ENCODE measurements around the gene SLMAP. TPM values are rescaled to one million over a fixed set of nuclear protein-coding genes. Genes with fewer than 3 reads are reported as not detected.

Gene SLMAP
- total RNA-seq, result 53.2 TPM

DNA sequence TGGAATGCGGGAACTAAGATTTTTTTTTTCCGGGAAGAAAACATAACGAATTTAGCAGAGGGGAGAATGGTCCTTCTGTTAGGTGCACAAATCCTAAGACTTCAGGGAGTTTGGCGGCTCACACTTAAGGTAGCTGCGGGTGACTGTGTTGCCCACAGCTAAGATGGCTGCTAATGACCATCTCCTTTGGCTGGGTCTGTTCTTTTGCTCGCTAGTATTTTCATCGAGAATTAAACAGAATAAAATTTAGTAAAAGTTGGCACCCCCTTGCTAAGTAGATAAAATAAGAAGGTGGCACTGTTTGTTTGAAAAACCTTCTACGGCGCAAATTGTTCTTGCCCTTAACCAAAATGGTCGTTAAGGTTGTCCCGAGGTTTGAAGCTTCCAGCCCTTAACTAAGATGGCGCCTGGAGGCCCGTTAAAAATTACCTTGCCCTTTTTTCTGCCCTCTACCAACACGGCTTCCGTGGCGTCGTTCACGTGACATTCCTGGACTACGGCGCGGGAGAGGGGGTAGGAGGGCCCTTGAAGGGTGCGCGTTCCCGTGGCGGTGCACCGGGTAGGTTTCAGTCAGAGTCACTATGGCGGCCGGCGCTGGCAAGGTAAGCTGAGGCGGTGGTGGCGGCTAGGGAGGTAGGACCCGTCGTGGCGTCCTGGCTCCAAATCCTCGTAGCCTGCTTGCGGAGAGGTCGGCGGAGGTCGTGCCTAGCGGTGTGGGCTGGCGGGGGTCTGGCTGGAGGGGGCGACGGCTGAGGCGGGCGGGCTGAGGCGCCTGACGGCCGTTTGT is at the start of gene SLMAP:
SLMAP (plus strand) TSS at position 569 of the 787 bp plus-strand sequence. CDS start 1,343 bp downstream, outside the sequence.
- no peaks in the 10 kb centered on the region for H3K27me3 ChIP-seq (ENCODE audit: control insufficient read depth in 3 of 3, insufficient read depth in 3 of 3, low read length in 3 of 3)
- peak within 1 kb of the TSS; percentile 92 to 98 (median 94) for H3K4me3 ChIP-seq (ENCODE audit: low read length in 3 of 3)
- H3K27ac ChIP-seq (ENCODE audit: low read depth, low read length), result peak within 1 kb of the TSS; percentile 97
- peaks cover 11 to 29% (median 21%) of the 10 kb centered on the region in 3 donors for H3K4me1 ChIP-seq (ENCODE audit: control insufficient read depth in 3 of 3, insufficient read depth in 3 of 3, low read length in 3 of 3)
- H3K9me3 ChIP-seq (ENCODE audit: control insufficient read depth in 3 of 3, low read length in 3 of 3), result no peaks in the 10 kb centered on the region
- peak within 1 kb of the TSS; percentile 94 to 96 (median 95) for H3K9ac ChIP-seq (ENCODE audit: low read depth in 1 of 3, low read length in 3 of 3)
- H3K36me3 ChIP-seq (ENCODE audit: control insufficient read depth in 3 of 3, insufficient read depth in 3 of 3, low read length in 3 of 3), result peaks cover 0 to 8% (median 2%) of the 10 kb centered on the region in 3 donors

GRCh38 chr3:57706462-57706861 is 49.6 kb upstream of the SLMAP start:
- Histone ChIP-seq H3K27me3 (ENCODE audit: control insufficient read depth in 3 of 3, insufficient read depth in 3 of 3, low read length in 3 of 3) (no peaks in the 10 kb centered on the region), H3K27ac (ENCODE audit: low read depth, low read length) (no peak overlapping the region), H3K9me3 (ENCODE audit: control insufficient read depth in 3 of 3, low read length in 3 of 3) (no peaks in the 10 kb centered on the region), H3K4me1 (ENCODE audit: control insufficient read depth in 3 of 3, insufficient read depth in 3 of 3, low read length in 3 of 3) (peaks cover 0 to 3% (median 0%) of the 10 kb centered on the region in 3 donors), H3K9ac (ENCODE audit: low read depth in 1 of 3, low read length in 3 of 3) (no peak overlapping the region), H3K4me3 (ENCODE audit: low read length in 3 of 3) (no peak overlapping the region), H3K36me3 (ENCODE audit: control insufficient read depth in 3 of 3, insufficient read depth in 3 of 3, low read length in 3 of 3) (no peaks in the 10 kb centered on the region)

DNA sequence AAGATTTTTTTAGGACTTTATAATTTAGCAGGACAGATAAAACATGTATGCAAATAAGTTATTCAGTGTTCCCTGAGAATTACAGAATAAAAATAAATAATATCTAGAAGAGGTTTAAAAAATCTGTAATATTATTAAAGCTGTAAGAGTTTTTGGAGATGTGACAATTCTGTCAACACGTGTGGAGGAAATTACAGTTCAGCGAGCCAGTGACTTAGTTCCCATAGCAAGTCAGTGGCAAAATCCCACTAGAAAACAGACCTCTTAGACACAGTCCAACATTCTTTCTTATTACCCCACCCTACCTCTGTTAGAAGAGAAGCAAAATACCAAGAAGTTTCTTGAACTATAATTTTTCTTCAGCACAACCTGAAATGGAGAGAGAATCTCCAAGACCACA is 47.1 kb upstream of the SLMAP start:
- Histone ChIP-seq H3K9ac (ENCODE audit: low read depth in 1 of 3, low read length in 3 of 3) (peak overlapping the region in 1 of 3 donors; percentile 20), H3K27me3 (ENCODE audit: control insufficient read depth in 3 of 3, insufficient read depth in 3 of 3, low read length in 3 of 3) (no peaks in the 10 kb centered on the region), H3K27ac (ENCODE audit: low read depth, low read length) (no peak overlapping the region), H3K36me3 (ENCODE audit: control insufficient read depth in 3 of 3, insufficient read depth in 3 of 3, low read length in 3 of 3) (no peaks in the 10 kb centered on the region), H3K4me3 (ENCODE audit: low read length in 3 of 3) (no peak overlapping the region), H3K9me3 (ENCODE audit: control insufficient read depth in 3 of 3, low read length in 3 of 3) (no peaks in the 10 kb centered on the region), H3K4me1 (ENCODE audit: control insufficient read depth in 3 of 3, insufficient read depth in 3 of 3, low read length in 3 of 3) (peaks cover 0 to 3% (median 0%) of the 10 kb centered on the region in 3 donors)

DNA sequence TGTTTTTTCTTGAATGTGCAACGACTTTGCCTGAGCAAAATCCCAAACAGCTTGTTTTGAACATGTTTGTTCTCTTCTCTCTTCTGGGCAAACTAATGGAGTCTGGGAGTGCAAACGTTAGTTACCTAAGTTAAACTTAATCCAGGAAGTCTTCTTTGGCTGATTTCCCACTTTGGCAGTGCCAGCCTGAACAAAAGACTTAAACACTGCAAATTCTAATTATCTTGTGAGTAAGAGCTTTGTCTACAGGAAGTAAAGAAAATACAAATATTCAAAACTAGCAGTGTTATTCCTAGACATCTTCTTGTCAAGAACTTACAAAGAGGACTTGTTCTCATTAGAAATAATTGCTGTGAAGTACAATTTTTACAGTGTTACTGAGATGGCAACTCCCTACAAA is 46.5 kb upstream of the SLMAP start:
- no peak overlapping the region for H3K27ac ChIP-seq (ENCODE audit: low read depth, low read length)
- H3K36me3 ChIP-seq (ENCODE audit: control insufficient read depth in 3 of 3, insufficient read depth in 3 of 3, low read length in 3 of 3), result no peaks in the 10 kb centered on the region
- peak overlapping the region in 1 of 3 donors; percentile 20 for H3K9ac ChIP-seq (ENCODE audit: low read depth in 1 of 3, low read length in 3 of 3)
- H3K27me3 ChIP-seq (ENCODE audit: control insufficient read depth in 3 of 3, insufficient read depth in 3 of 3, low read length in 3 of 3), result no peaks in the 10 kb centered on the region
- no peaks in the 10 kb centered on the region for H3K9me3 ChIP-seq (ENCODE audit: control insufficient read depth in 3 of 3, low read length in 3 of 3)
- H3K4me3 ChIP-seq (ENCODE audit: low read length in 3 of 3), result no peak overlapping the region
- H3K4me1 ChIP-seq (ENCODE audit: control insufficient read depth in 3 of 3, insufficient read depth in 3 of 3, low read length in 3 of 3), result peaks cover 0 to 3% (median 0%) of the 10 kb centered on the region in 3 donors

- no peaks in the 10 kb centered on the region for H3K27me3 ChIP-seq (ENCODE audit: control insufficient read depth in 3 of 3, insufficient read depth in 3 of 3, low read length in 3 of 3)
- H3K9me3 ChIP-seq (ENCODE audit: control insufficient read depth in 3 of 3, low read length in 3 of 3), result no peaks in the 10 kb centered on the region
- no peak overlapping the region for H3K9ac ChIP-seq (ENCODE audit: low read depth in 1 of 3, low read length in 3 of 3)
- no peak overlapping the region for H3K27ac ChIP-seq (ENCODE audit: low read depth, low read length)
- no peak overlapping the region for H3K4me3 ChIP-seq (ENCODE audit: low read length in 3 of 3)
- no peaks in the 10 kb centered on the region for H3K4me1 ChIP-seq (ENCODE audit: control insufficient read depth in 3 of 3, insufficient read depth in 3 of 3, low read length in 3 of 3)
- no peaks in the 10 kb centered on the region for H3K36me3 ChIP-seq (ENCODE audit: control insufficient read depth in 3 of 3, insufficient read depth in 3 of 3, low read length in 3 of 3)
These were observed 40.4 kb upstream of the SLMAP start for GRCh38 chr3:57715686-57716085.

DNA sequence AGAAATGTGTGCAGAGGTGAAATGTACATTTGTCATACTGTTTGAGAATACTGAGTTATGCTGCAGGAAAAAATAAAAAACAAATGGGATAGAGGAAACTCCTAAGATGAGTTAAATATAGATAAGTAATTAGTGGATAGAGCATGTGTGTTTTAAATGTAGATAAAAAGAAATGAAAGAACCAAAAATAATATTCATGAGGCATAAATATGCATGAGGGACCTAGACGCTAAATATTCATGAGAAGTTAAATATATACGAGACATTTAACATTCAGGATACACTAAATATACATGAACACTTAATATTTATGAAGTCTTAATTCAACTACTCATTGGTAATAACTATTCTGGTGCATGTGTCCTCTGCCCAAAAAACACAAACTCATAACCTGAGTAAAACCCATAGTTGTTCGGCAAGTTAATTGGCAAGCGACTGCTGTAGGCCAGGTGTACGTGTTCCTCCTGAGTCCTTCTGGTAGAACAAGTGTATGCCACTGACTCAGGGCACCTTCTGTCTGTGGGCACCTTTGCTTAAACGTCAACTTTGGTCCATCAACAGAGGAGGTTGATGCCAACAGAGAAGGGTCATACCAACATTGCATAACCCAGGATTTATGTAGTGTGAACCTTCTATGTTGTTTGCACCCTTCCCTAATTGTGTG is 38.8 kb upstream of the SLMAP start:
- Histone ChIP-seq H3K4me1 (ENCODE audit: control insufficient read depth in 3 of 3, insufficient read depth in 3 of 3, low read length in 3 of 3) (no peaks in the 10 kb centered on the region), H3K9me3 (ENCODE audit: control insufficient read depth in 3 of 3, low read length in 3 of 3) (no peaks in the 10 kb centered on the region), H3K36me3 (ENCODE audit: control insufficient read depth in 3 of 3, insufficient read depth in 3 of 3, low read length in 3 of 3) (no peaks in the 10 kb centered on the region), H3K27ac (ENCODE audit: low read depth, low read length) (no peak overlapping the region), H3K4me3 (ENCODE audit: low read length in 3 of 3) (no peak overlapping the region), H3K27me3 (ENCODE audit: control insufficient read depth in 3 of 3, insufficient read depth in 3 of 3, low read length in 3 of 3) (no peaks in the 10 kb centered on the region), H3K9ac (ENCODE audit: low read depth in 1 of 3, low read length in 3 of 3) (no peak overlapping the region)

- no peaks in the 10 kb centered on the region for H3K36me3 ChIP-seq (ENCODE audit: control insufficient read depth in 3 of 3, insufficient read depth in 3 of 3, low read length in 3 of 3)
- H3K27me3 ChIP-seq (ENCODE audit: control insufficient read depth in 3 of 3, insufficient read depth in 3 of 3, low read length in 3 of 3), result no peaks in the 10 kb centered on the region
- no peaks in the 10 kb centered on the region for H3K9me3 ChIP-seq (ENCODE audit: control insufficient read depth in 3 of 3, low read length in 3 of 3)
- H3K9ac ChIP-seq (ENCODE audit: low read depth in 1 of 3, low read length in 3 of 3), result no peak overlapping the region
- no peaks in the 10 kb centered on the region for H3K4me1 ChIP-seq (ENCODE audit: control insufficient read depth in 3 of 3, insufficient read depth in 3 of 3, low read length in 3 of 3)
- no peak overlapping the region for H3K4me3 ChIP-seq (ENCODE audit: low read length in 3 of 3)
- H3K27ac ChIP-seq (ENCODE audit: low read depth, low read length), result no peak overlapping the region
These were observed 38.0 kb upstream of the SLMAP start for GRCh38 chr3:57718118-57718517.

DNA sequence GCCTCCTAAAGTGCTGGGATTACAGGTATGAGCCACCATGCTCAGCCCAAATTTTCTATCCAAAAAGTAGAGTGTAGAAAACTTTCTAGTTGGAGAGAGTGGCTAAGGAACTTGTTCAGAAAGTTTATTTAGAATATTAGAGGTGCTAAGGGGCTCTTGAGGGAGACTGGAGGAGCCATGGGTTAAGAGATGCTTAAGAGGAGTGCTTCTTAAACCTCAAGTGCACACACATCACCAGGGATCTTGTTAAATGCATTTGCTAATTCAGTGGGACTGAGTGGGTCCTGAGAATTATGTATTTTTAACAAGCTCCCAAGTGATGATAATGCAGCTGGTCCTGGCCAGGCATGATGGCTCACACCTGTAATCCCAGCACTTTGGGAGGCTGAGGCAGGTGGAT is 29.7 kb upstream of the SLMAP start:
- no peak overlapping the region for H3K4me3 ChIP-seq (ENCODE audit: low read length in 3 of 3)
- H3K27ac ChIP-seq (ENCODE audit: low read depth, low read length), result no peak overlapping the region
- H3K27me3 ChIP-seq (ENCODE audit: control insufficient read depth in 3 of 3, insufficient read depth in 3 of 3, low read length in 3 of 3), result no peaks in the 10 kb centered on the region
- H3K4me1 ChIP-seq (ENCODE audit: control insufficient read depth in 3 of 3, insufficient read depth in 3 of 3, low read length in 3 of 3), result no peaks in the 10 kb centered on the region
- H3K9ac ChIP-seq (ENCODE audit: low read depth in 1 of 3, low read length in 3 of 3), result no peak overlapping the region
- H3K36me3 ChIP-seq (ENCODE audit: control insufficient read depth in 3 of 3, insufficient read depth in 3 of 3, low read length in 3 of 3), result no peaks in the 10 kb centered on the region
- H3K9me3 ChIP-seq (ENCODE audit: control insufficient read depth in 3 of 3, low read length in 3 of 3), result no peaks in the 10 kb centered on the region

- Histone ChIP-seq H3K9me3 (ENCODE audit: control insufficient read depth in 3 of 3, low read length in 3 of 3) (no peaks in the 10 kb centered on the region), H3K27ac (ENCODE audit: low read depth, low read length) (no peak overlapping the region), H3K36me3 (ENCODE audit: control insufficient read depth in 3 of 3, insufficient read depth in 3 of 3, low read length in 3 of 3) (no peaks in the 10 kb centered on the region), H3K4me1 (ENCODE audit: control insufficient read depth in 3 of 3, insufficient read depth in 3 of 3, low read length in 3 of 3) (no peaks in the 10 kb centered on the region), H3K4me3 (ENCODE audit: low read length in 3 of 3) (no peak overlapping the region), H3K9ac (ENCODE audit: low read depth in 1 of 3, low read length in 3 of 3) (no peak overlapping the region), H3K27me3 (ENCODE audit: control insufficient read depth in 3 of 3, insufficient read depth in 3 of 3, low read length in 3 of 3) (no peaks in the 10 kb centered on the region)
These were observed 29.0 kb upstream of the SLMAP start for GRCh38 chr3:57727106-57727505.

GRCh38 chr3:57729334-57730045 is 26.6 kb upstream of the SLMAP start:
- Histone ChIP-seq H3K4me1 (ENCODE audit: control insufficient read depth in 3 of 3, insufficient read depth in 3 of 3, low read length in 3 of 3) (no peaks in the 10 kb centered on the region), H3K4me3 (ENCODE audit: low read length in 3 of 3) (no peak overlapping the region), H3K9me3 (ENCODE audit: control insufficient read depth in 3 of 3, low read length in 3 of 3) (no peaks in the 10 kb centered on the region), H3K27ac (ENCODE audit: low read depth, low read length) (no peak overlapping the region), H3K36me3 (ENCODE audit: control insufficient read depth in 3 of 3, insufficient read depth in 3 of 3, low read length in 3 of 3) (no peaks in the 10 kb centered on the region), H3K27me3 (ENCODE audit: control insufficient read depth in 3 of 3, insufficient read depth in 3 of 3, low read length in 3 of 3) (no peaks in the 10 kb centered on the region), H3K9ac (ENCODE audit: low read depth in 1 of 3, low read length in 3 of 3) (no peak overlapping the region)

All from skeletal muscle tissue (tissue), 4 donors.